Measurements from ENCODE around the gene KLHL28.

The KLHL28 gene

DNA sequence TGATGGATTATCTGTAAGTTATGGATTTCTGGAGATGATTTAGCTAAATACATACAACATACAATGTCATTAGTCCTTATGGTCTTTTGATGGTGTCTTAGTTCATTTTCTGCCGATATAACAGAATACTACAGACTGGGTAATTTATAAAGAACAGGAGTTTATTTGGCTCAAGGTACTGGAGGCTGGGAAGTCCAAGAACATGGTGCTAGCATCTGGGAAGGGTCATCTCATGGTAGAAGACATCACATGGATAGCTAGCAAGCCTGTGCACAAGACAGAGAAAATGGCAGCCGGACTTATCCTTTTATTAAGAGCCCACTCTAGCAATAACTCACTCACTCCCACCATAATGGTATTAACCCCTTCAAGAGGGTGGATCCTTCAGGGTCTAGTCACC, 24.2 kb downstream of the KLHL28 start:
- no peaks in the 10 kb centered on the region for H3K9me3 ChIP-seq (ENCODE audit: insufficient read depth, low read length)
- TF ChIP-seq, protein P1, sequence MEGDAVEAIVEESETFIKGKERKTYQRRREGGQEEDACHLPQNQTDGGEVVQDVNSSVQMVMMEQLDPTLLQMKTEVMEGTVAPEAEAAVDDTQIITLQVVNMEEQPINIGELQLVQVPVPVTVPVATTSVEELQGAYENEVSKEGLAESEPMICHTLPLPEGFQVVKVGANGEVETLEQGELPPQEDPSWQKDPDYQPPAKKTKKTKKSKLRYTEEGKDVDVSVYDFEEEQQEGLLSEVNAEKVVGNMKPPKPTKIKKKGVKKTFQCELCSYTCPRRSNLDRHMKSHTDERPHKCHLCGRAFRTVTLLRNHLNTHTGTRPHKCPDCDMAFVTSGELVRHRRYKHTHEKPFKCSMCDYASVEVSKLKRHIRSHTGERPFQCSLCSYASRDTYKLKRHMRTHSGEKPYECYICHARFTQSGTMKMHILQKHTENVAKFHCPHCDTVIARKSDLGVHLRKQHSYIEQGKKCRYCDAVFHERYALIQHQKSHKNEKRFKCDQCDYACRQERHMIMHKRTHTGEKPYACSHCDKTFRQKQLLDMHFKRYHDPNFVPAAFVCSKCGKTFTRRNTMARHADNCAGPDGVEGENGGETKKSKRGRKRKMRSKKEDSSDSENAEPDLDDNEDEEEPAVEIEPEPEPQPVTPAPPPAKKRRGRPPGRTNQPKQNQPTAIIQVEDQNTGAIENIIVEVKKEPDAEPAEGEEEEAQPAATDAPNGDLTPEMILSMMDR (IDR thresholded peaks at IDR 0.05; ENCODE audit: insufficient read depth, low read length, poor library complexity, severe bottlenecking): no peak
- TF ChIP-seq EZH2phosphoT487 (conservative IDR thresholded peaks at IDR 0.05; ENCODE audit: low read length): no peak
- no peaks in the 10 kb centered on the region for H3F3A ChIP-seq (ENCODE audit: insufficient read depth)
- no peak overlapping the region for H3K4me2 ChIP-seq (ENCODE audit: low read depth, low read length, poor library complexity, severe bottlenecking)
- no peaks in the 10 kb centered on the region for H4K20me1 ChIP-seq (ENCODE audit: low read depth, low read length)
- 0 out of 2 replicates have a peak, but pooled peaks cover 6% of the 10 kb centered on the region for H3K79me2 ChIP-seq (ENCODE audit: insufficient read depth, low read length)
- H3K27ac ChIP-seq (ENCODE audit: low read depth, low read length): no peak overlapping the region
- H3K4me3 ChIP-seq (ENCODE audit: insufficient read depth, low read length, poor library complexity, severe bottlenecking): no peak overlapping the region
- H3K9ac ChIP-seq (ENCODE audit: low read length): no peak overlapping the region
- no peak overlapping the region for H2AFZ ChIP-seq (ENCODE audit: low read depth, low read length, severe bottlenecking)
- H3K9me2 ChIP-seq (replicated peaks; ENCODE audit: insufficient read depth, low read length): no peaks in the 10 kb centered on the region
- H3K36me3 ChIP-seq (ENCODE audit: low read length): peaks cover 4% of the 10 kb centered on the region; the same call in 1 of the 2 replicates
- no peaks in the 10 kb centered on the region for H3K27me3 ChIP-seq (ENCODE audit: low read length)

GRCh38 chr14:44935155-44935554, 26.6 kb downstream of the KLHL28 start:
- H3F3A ChIP-seq (ENCODE audit: insufficient read depth): no peaks in the 10 kb centered on the region
- H3K4me3 ChIP-seq (ENCODE audit: insufficient read depth, low read length, poor library complexity, severe bottlenecking): no peak overlapping the region
- no peak overlapping the region for H3K9ac ChIP-seq (ENCODE audit: low read length)
- H4K20me1 ChIP-seq (ENCODE audit: low read depth, low read length): no peaks in the 10 kb centered on the region
- no peak overlapping the region for H3K4me2 ChIP-seq (ENCODE audit: low read depth, low read length, poor library complexity, severe bottlenecking)
- no peaks in the 10 kb centered on the region for H3K9me2 ChIP-seq (replicated peaks; ENCODE audit: insufficient read depth, low read length)
- H3K36me3 ChIP-seq (ENCODE audit: low read length): no peaks in the 10 kb centered on the region; the same call in 1 of the 2 replicates
- H3K27me3 ChIP-seq (ENCODE audit: low read length): no peaks in the 10 kb centered on the region
- no peaks in the 10 kb centered on the region for H3K9me3 ChIP-seq (ENCODE audit: insufficient read depth, low read length)
- peaks cover 2% of the 10 kb centered on the region; the same call in 1 of the 2 replicates for H3K79me2 ChIP-seq (ENCODE audit: insufficient read depth, low read length)
- no peak overlapping the region for H3K27ac ChIP-seq (ENCODE audit: low read depth, low read length)
- H2AFZ ChIP-seq (ENCODE audit: low read depth, low read length, severe bottlenecking): no peak overlapping the region
- TF ChIP-seq EZH2phosphoT487 (conservative IDR thresholded peaks at IDR 0.05; ENCODE audit: low read length): no peak
- TF ChIP-seq, protein P1 (IDR thresholded peaks at IDR 0.05; ENCODE audit: insufficient read depth, low read length, poor library complexity, severe bottlenecking): no peak

DNA sequence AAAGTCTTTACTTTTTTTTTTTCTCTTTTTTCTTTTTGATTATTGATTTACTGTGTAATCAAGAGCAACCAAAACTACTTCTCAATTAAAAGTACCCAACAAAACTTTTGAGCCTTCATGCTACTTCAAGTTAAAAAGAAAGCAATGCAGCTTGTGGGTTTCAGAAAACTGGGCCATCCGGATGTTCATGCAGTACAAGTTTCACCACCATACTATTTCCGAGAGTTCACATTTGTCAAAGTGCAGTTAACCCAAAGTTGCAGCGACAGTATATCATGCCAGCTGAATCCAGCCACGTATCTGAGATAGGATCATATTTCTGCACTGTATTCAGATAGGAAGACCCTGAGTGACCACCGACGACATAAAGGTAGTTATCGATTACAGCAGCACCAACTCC, 33.0 kb downstream of the KLHL28 start:
- Histone ChIP-seq H3K36me3 (ENCODE audit: low read length) (no peaks in the 10 kb centered on the region; the same call in 1 of the 2 replicates), H3K9me3 (ENCODE audit: insufficient read depth, low read length) (no peaks in the 10 kb centered on the region), H2AFZ (ENCODE audit: low read depth, low read length, severe bottlenecking) (no peak overlapping the region), H3K4me2 (ENCODE audit: low read depth, low read length, poor library complexity, severe bottlenecking) (no peak overlapping the region), H3K4me3 (ENCODE audit: insufficient read depth, low read length, poor library complexity, severe bottlenecking) (no peak overlapping the region), H3K9me2 (replicated peaks; ENCODE audit: insufficient read depth, low read length) (no peaks in the 10 kb centered on the region), H3F3A (ENCODE audit: insufficient read depth) (no peaks in the 10 kb centered on the region), H3K9ac (ENCODE audit: low read length) (no peak overlapping the region), H3K79me2 (ENCODE audit: insufficient read depth, low read length) (no peaks in the 10 kb centered on the region; the same call in 1 of the 2 replicates), H3K27me3 (ENCODE audit: low read length) (no peaks in the 10 kb centered on the region), H3K27ac (ENCODE audit: low read depth, low read length) (no peak overlapping the region), H4K20me1 (ENCODE audit: low read depth, low read length) (no peaks in the 10 kb centered on the region)
- TF ChIP-seq, protein P1 (IDR thresholded peaks at IDR 0.05; ENCODE audit: insufficient read depth, low read length, poor library complexity, severe bottlenecking): no peak
